Measurements from ENCODE around the gene RHEBL1. TPM values are rescaled to one million over a fixed set of nuclear protein-coding genes. Genes with fewer than 3 reads are reported as not detected.

The RHEBL1 gene
- total RNA-seq, 1 experiment from 2014 or later, result 9.0 TPM

GRCh38 chr12:49097381-49097780, 27.6 kb upstream of the RHEBL1 start:
- no peak for ATAC-seq
- ChIA-PET POLR2A (no interaction called here), CTCF (interaction anchor here (1.0 to 14.5 kb wide), 13 partner anchors 10 to 226 kb away, joined by 3 to 216 read pairs (median 5); partner anchors contain the start of genes LMBR1L and TROAP)
- no peak for DNase-seq (ENCODE audit: low spot score)
- Mint-ChIP-seq H3K36me3 (peaks cover 28% of the 10 kb centered on the region), H3K27ac (no peak overlapping the region), H3K27me3 (ENCODE audit: low read depth) (peaks cover 35% of the 10 kb centered on the region), H3K9me3 (no peaks in the 10 kb centered on the region), H3K4me1 (peaks cover 24% of the 10 kb centered on the region), H3K4me3 (no peak overlapping the region)
- TF ChIP-seq SP1 (CRISPR knock-in tag; conservative IDR thresholded peaks at IDR 0.05), result no peak
- no peak for TF ChIP-seq ZNF416 (CRISPR knock-in tag; IDR thresholded peaks at IDR 0.05)
- no peak for TF ChIP-seq E2F1 (CRISPR knock-in tag; IDR thresholded peaks at IDR 0.05)
- TF ChIP-seq MXD4 (CRISPR knock-in tag; IDR thresholded peaks at IDR 0.05; ENCODE audit: borderline replicate concordance), result no peak
- no peak for TF ChIP-seq FOXK1 (CRISPR knock-in tag; IDR thresholded peaks at IDR 0.05)
- TF ChIP-seq IRF2 (CRISPR knock-in tag; IDR thresholded peaks at IDR 0.05; ENCODE audit: borderline replicate concordance, low read depth), result no peak
- no peak for TF ChIP-seq HMGA2 (CRISPR knock-in tag; IDR thresholded peaks at IDR 0.05)
- TF ChIP-seq OVOL2 (CRISPR knock-in tag; IDR thresholded peaks at IDR 0.05; ENCODE audit: borderline replicate concordance), result no peak
- TF ChIP-seq SMAD3 (CRISPR knock-in tag; IDR thresholded peaks at IDR 0.05; ENCODE audit: borderline replicate concordance), result no peak
- TF ChIP-seq GABPB1 (CRISPR knock-in tag; IDR thresholded peaks at IDR 0.05), result no peak
- TF ChIP-seq E2F5 (CRISPR knock-in tag; IDR thresholded peaks at IDR 0.05), result no peak
- no peak for TF ChIP-seq ZNF317 (CRISPR knock-in tag; IDR thresholded peaks at IDR 0.05; ENCODE audit: borderline replicate concordance, low read depth)
- TF ChIP-seq TEAD1 (CRISPR knock-in tag; IDR thresholded peaks at IDR 0.05), result no peak
- no peak for TF ChIP-seq AFF4 (CRISPR knock-in tag; IDR thresholded peaks at IDR 0.05; ENCODE audit: borderline replicate concordance)
- TF ChIP-seq ZNF425 (CRISPR knock-in tag; conservative IDR thresholded peaks at IDR 0.05), result no peak
- no peak for TF ChIP-seq RELA (CRISPR knock-in tag; IDR thresholded peaks at IDR 0.05; ENCODE audit: borderline replicate concordance)
- no peak for TF ChIP-seq NR1H2 (CRISPR knock-in tag; IDR thresholded peaks at IDR 0.05)
- no peak for TF ChIP-seq NFYB (CRISPR knock-in tag; conservative IDR thresholded peaks at IDR 0.05; ENCODE audit: low read depth)
- TF ChIP-seq TEAD4 (CRISPR knock-in tag; IDR thresholded peaks at IDR 0.05), result no peak
- no peak for TF ChIP-seq FOXP4 (CRISPR knock-in tag; IDR thresholded peaks at IDR 0.05)
